HepG2 (cell line): Measurements from ENCODE around the gene BROX. TPM values are rescaled to one million over a fixed set of nuclear protein-coding genes. Genes with fewer than 3 reads are reported as not detected.

ENCODE experiments used
- ATAC-seq: fragments of 200-7000 bp; cut with Tn5 transposase; 3 replicates; pipeline ENCODE4 v1.9.1; 2020; ENCODE audit warnings: mild to moderate bottlenecking, moderate library complexity
- BruUV-seq: library from RNA; stranded (reverse); fragments of 400-500 nt; replicated peaks from 2 replicates; lab custom pipeline; 2021; lab: Mats Ljungman, UMichigan
- CTCF ChIA-PET: fragments of 300-600 bp; formaldehyde crosslinking; extraction: SDS; loops from one replicate; lab custom pipeline; 2021; ENCODE audit warnings: low total read pairs, inconsistent platforms, low intra/inter-chr PET ratio; lab: Yijun Ruan, JAX
- POLR2A ChIA-PET: fragments of 350-600 bp; sonication (Branson Sonifier 250); formaldehyde crosslinking; loops from one replicate; lab custom pipeline; 2020; ENCODE audit warnings: antibody characterized with exemption, inconsistent platforms; lab: Yijun Ruan, JAX
- DNase-seq: peaks from one replicate; pipeline ENCODE4 v3.0.0-alpha.2; 2015; ENCODE audit warnings: low spot score
- FAIRE-seq: peaks from 3 replicates; lab custom pipeline; 2011; peaks lifted over from hg19 to GRCh38; lab: Jason Lieb, UNC
- H2AFZ ChIP-seq: one replicate; pipeline ENCODE4 v1.6.1; 2011; ENCODE audit warnings: low read length, inconsistent platforms
- H3K27ac ChIP-seq: fragments of 300-600 bp; 3 replicates; pipeline ENCODE4 v1.8.0; 2011; ENCODE audit warnings: mixed run types, mild to moderate bottlenecking, mixed read lengths, low read length, inconsistent platforms; ENCODE audit not compliant: insufficient read depth; ENCODE audit errors: extremely low read length
- H3K27me3 ChIP-seq, 2 experiments: fragments of 200-600 bp in 1 of 2; 2 replicates in 1 of 2; 3 replicates in 1 of 2; pipeline versions ENCODE4 v1.6.0 to v1.8.0; 2011; ENCODE audit warnings: low read length in 2 of 2, mild to moderate bottlenecking in 2 of 2, moderate library complexity in 2 of 2, inconsistent platforms in 1 of 2; ENCODE audit not compliant: insufficient read depth in 2 of 2, control insufficient read depth in 1 of 2
- H3K36me3 ChIP-seq, 2 experiments: fragments of 200-600 bp in 1 of 2; replicated peaks in 1 of 2; 2 replicates in 1 of 2; 3 replicates in 1 of 2; pipeline versions ENCODE4 v1.5.1 to v1.8.0; 2011; ENCODE audit warnings: low read length in 2 of 2, inconsistent platforms in 1 of 2; ENCODE audit not compliant: insufficient read depth in 2 of 2, control insufficient read depth in 1 of 2
- H3K4me1 ChIP-seq: 2 replicates; pipeline ENCODE4 v1.5.1; 2012; ENCODE audit warnings: low read length, inconsistent platforms; ENCODE audit not compliant: insufficient read depth
- H3K4me2 ChIP-seq: 2 replicates; pipeline ENCODE4 v1.6.0; 2011; ENCODE audit warnings: low read depth, low read length, inconsistent platforms
- H3K4me3 ChIP-seq, 3 experiments: fragments of 200-600 bp in 1 of 3; sonication (generic), shearing (Covaris generic) in 1 of 3; replicated peaks in 1 of 3; 2 replicates each; pipeline ENCODE4 v1.5.1; 2011 to 2016; ENCODE audit warnings: low read length in 3 of 3, inconsistent platforms in 2 of 3, low read depth in 2 of 3, mild to moderate bottlenecking in 2 of 3, control low read depth in 1 of 3, mixed read lengths in 1 of 3; ENCODE audit not compliant: insufficient read depth in 1 of 3
- H3K79me2 ChIP-seq: one replicate; pipeline ENCODE4 v1.6.1; 2011; ENCODE audit warnings: low read length, inconsistent platforms; ENCODE audit not compliant: insufficient read depth
- H3K9ac ChIP-seq: 2 replicates; pipeline ENCODE4 v1.6.0; 2011; ENCODE audit warnings: mild to moderate bottlenecking, low read depth, low read length, inconsistent platforms; ENCODE audit not compliant: insufficient read depth
- H3K9me3 ChIP-seq: 2 replicates; pipeline ENCODE4 v1.5.1; 2012; ENCODE audit warnings: mild to moderate bottlenecking, low read length
- H4K20me1 ChIP-seq: 2 replicates; pipeline ENCODE4 v1.6.0; 2011; ENCODE audit warnings: inconsistent platforms, mild to moderate bottlenecking, low read length, moderate library complexity; ENCODE audit not compliant: insufficient read depth
- FLYWCH1 ChIP-seq: sonication (generic); formaldehyde crosslinking; IDR thresholded peaks from 2 replicates; pipeline ENCODE4 v1.8.1; 2023; ENCODE audit warnings: mild to moderate bottlenecking, missing genetic modification reagents
- GABPB1 ChIP-seq: IDR thresholded peaks from 2 replicates; pipeline ENCODE4 v1.6.1; 2016; ENCODE audit warnings: mild to moderate bottlenecking, missing genetic modification reagents, moderate library complexity, missing compliant biosample characterization
- HDAC2 ChIP-seq: sonication (generic); formaldehyde crosslinking; IDR thresholded peaks from 2 replicates; pipeline ENCODE4 v1.4.0; 2020; ENCODE audit warnings: missing genetic modification reagents
- HNF4G ChIP-seq, 2 experiments: sonication (generic) in 1 of 2; formaldehyde crosslinking in 1 of 2; IDR thresholded peaks; 2 replicates each; pipeline versions ENCODE4 v1.4.0 to v1.6.1; 2011 to 2020; ENCODE audit warnings: borderline replicate concordance in 2 of 2, low read depth in 2 of 2, mild to moderate bottlenecking in 2 of 2, low read length in 1 of 2, missing genetic modification reagents in 1 of 2, moderate library complexity in 1 of 2
- NR1H2 ChIP-seq: sonication (generic); formaldehyde crosslinking; IDR thresholded peaks from 2 replicates; pipeline ENCODE4 v1.8.1; 2022; ENCODE audit warnings: low read depth, missing genetic modification reagents, borderline replicate concordance
- RAD51 ChIP-seq: fragments of 450-650 bp; IDR thresholded peaks from 2 replicates; pipeline ENCODE4 v1.6.1; 2016; ENCODE audit warnings: borderline replicate concordance
- RFX1 ChIP-seq: fragments of 450-650 bp; IDR thresholded peaks from 2 replicates; pipeline ENCODE4 v1.6.1; 2017
- SAFB2 ChIP-seq: sonication (generic); formaldehyde crosslinking; IDR thresholded peaks from 2 replicates; pipeline ENCODE4 v1.5.1; 2020; ENCODE audit warnings: missing genetic modification reagents, low read depth, mild to moderate bottlenecking, borderline replicate concordance
- ZNF550 ChIP-seq: sonication (generic); formaldehyde crosslinking; IDR thresholded peaks from 2 replicates; pipeline ENCODE4 v1.4.0; 2020; ENCODE audit warnings: mild to moderate bottlenecking, missing genetic modification reagents, borderline replicate concordance
- ZNF775 ChIP-seq: sonication (generic); formaldehyde crosslinking; IDR thresholded peaks from 2 replicates; pipeline ENCODE4 v1.4.0; 2020; ENCODE audit warnings: missing genetic modification reagents, mild to moderate bottlenecking, moderate library complexity, borderline replicate concordance
- WGBS: methylation state at CpG from one replicate; pipeline ENCODE4 v1.1.6; 2017; ENCODE audit warnings: low lambda C conversion rate; 5-methylcytosine and 5-hydroxymethylcytosine counted together
- in situ Hi-C: cut with HindIII; loops from 2 replicates; pipeline ENCODE4 v1.10.0; 2017; ENCODE audit warnings: low pct_unique_long_range_greater_than_20kb; ENCODE audit not compliant: extremely low pct_ligation_motif_present
- intact Hi-C: fragments of 100-400 bp; cut with micrococcal nuclease; formaldehyde crosslinking; loops from one replicate; pipeline ENCODE4 v1.10.0; 2022; ENCODE audit not compliant: unreplicated experiment
- polyA plus RNA-seq, 8 experiments: library from polyadenylated mRNA; depleted of rRNA in 3 of 8; stranded (reverse) in 7 of 8; unstranded in 1 of 8; fragments of >200 nt; fragmentation: Illumina TruSeq in 4 of 8; extraction: Trizol in 4 of 8; gene quantifications; 2 replicates each; pipeline versions ENCODE4 v1.2.1 to v1.2.3, GENCODE V29; 2011 to 2016; ENCODE audit warnings: low read depth in 4 of 8, missing spikeins in 1 of 8, mixed read lengths in 1 of 8; ENCODE audit not compliant: insufficient read depth in 1 of 8
- total RNA-seq, 5 experiments: library from RNA; depleted of rRNA; stranded (reverse); fragments of >200 nt; fragmentation: Illumina TruSeq; extraction: Trizol; gene quantifications; 2 replicates each; pipeline ENCODE4 v1.2.3, GENCODE V29; 2016; ENCODE audit warnings: low read depth in 1 of 5

The BROX gene
- total and polyA plus RNA-seq, 2 of the 13 experiments (the other 11 are each of a cell fraction or from before 2014, with no cell fraction given) = 4.4 to 33.2 TPM

DNA sequence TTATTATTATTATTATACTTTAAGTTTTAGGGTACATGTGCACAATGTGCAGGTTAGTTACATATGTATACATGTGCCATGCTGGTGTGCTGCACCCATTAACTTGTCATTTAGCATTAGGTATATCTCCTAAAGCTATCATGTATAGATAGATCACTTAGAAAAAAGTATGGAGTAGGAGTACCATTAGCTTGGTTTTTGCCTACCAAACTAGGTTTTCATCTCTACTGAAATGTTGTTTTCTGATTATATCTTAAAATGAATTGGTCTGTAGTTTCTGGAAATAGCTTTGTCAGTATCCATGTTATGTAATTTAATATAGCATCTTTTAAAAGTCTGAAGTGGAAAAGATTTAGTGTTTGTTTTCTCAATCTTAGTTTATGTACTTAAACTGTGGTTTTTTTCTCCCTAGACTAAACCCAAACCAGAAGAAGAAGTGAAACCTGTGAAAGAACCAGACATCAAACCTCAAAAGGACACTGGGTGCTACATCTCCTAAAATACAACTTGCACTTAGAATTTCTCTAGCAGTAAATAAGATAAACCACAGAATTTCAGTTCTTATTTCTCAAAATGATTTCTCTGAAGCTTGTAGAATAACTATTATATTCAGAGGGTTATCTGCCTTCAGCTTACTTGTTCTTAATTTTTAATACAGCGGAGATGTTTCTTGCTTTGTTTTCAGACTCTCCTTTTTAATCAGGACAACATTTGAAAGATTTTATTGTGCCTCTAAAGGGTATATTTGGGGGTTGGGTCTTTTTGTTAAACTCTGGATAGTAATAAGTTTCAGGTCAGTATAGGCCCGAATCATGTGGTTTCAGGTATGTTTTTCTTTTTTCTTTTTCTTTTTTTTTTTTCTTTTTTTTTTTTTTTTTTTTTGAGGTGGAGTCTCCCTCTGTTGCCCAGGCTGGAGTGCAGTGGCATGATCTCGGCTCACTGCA, 20.1 kb downstream of the BROX start:
- no TSS peak for BruUV-seq
- no peak overlapping the region for H3K4me2 ChIP-seq
- no peaks in the 10 kb centered on the region for H3K79me2 ChIP-seq
- no peak overlapping the region for H3K27ac ChIP-seq
- in situ Hi-C loops (no loop called here), intact Hi-C loops (no loop called here)
- no peaks in the 10 kb centered on the region for H3K9me3 ChIP-seq
- 96% methylated on average over 3 of the region's 3 CpGs for WGBS
- no peaks in the 10 kb centered on the region for H3K4me1 ChIP-seq
- DNase-seq (no peak), ATAC-seq (no peak), FAIRE-seq (no peak)
- ChIA-PET POLR2A (no interaction called here), CTCF (no interaction called here)
- no peaks in the 10 kb centered on the region for H4K20me1 ChIP-seq
- H3K9ac ChIP-seq = no peak overlapping the region
- peaks cover 5 to 62% of the 10 kb centered on the region in 2 experiments for H3K36me3 ChIP-seq
- no peak for TF ChIP-seq GABPB1
- no peak for TF ChIP-seq RAD51
- TF ChIP-seq ZNF550 = no peak
- TF ChIP-seq HDAC2 (CRISPR knock-in tag) = no peak
- TF ChIP-seq RFX1 = no peak
- TF ChIP-seq NR1H2 (CRISPR knock-in tag) = no peak
- TF ChIP-seq FLYWCH1 (CRISPR knock-in tag) = no peak
- no peak for TF ChIP-seq ZNF775 (CRISPR knock-in tag)
- no peak for TF ChIP-seq HNF4G (IDR thresholded peaks at IDR 0.05; ENCODE audit: borderline replicate concordance, low read depth, low read length)
- no peak for TF ChIP-seq HNF4G (CRISPR knock-in tag; IDR thresholded peaks at IDR 0.05; ENCODE audit: borderline replicate concordance, low read depth)
- no peak for TF ChIP-seq SAFB2 (CRISPR knock-in tag)
- no peak overlapping the region for H2AFZ ChIP-seq
- no peak overlapping the region for H3K4me3 ChIP-seq
- H3K27me3 ChIP-seq = no peaks in the 10 kb centered on the region
